Measurements from ENCODE around the gene MAPK12. TPM values are rescaled to one million over a fixed set of nuclear protein-coding genes. Genes with fewer than 3 reads are reported as not detected.
A peak's percentile ranks its signal among the peaks of the same experiment; 100 is the strongest.

The MAPK12 gene
- total RNA-seq, 2 experiments from 2014 or later: 1.2 to 1.3 TPM

DNA sequence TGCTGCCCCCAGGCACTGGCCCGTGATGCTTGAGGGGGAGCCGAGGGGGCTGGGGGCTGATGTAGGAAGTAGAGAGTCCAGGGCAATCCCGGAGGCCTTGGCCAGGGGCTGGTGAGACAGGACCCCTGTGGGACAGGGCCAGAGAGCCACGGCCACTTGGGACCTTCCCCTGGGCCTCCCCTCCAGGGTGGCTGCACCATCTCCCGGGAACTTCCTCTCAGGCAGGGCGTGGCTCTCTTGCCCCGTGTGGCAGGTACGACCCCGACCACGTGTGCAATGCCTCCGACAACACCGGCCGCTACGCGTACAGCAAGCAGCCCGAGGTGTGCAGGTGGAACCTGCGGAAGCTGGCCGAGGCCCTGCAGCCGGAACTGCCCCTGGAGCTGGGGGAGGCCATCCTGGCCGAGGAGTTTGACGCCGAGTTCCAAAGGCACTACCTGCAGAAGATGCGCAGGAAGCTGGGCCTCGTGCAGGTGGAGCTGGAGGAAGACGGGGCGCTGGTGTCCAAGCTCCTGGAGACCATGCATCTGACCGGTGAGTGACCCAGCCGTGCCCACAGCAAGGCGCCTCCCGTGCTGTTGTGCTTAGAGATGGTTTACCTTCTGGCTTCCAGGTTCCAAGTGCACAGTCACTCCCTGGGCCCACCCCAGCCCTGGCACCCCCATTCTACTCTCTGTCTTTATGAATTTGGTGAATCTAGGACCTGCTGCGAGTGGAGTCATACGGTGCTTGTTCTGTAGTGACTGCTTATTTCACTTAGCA is 50.9 kb downstream of the MAPK12 start:
- Histone ChIP-seq H3K4me1 (ENCODE audit: insufficient read depth, low read length) (peaks cover 20% of the 10 kb centered on the region), H3K27me3 (ENCODE audit: control insufficient read depth in 1 of 2, insufficient read depth in 2 of 2, low read length in 2 of 2) (no peaks in the 10 kb centered on the region), H3K4me3 (ENCODE audit: low read length) (no peak overlapping the region), H3K9me3 (ENCODE audit: control insufficient read depth in 1 of 2, insufficient read depth in 1 of 2, low read length in 2 of 2) (no peaks in the 10 kb centered on the region), H3K27ac (ENCODE audit: low read depth in 1 of 2, low read length in 2 of 2) (no peak overlapping the region), H3K36me3 (ENCODE audit: insufficient read depth, low read length) (peaks cover 69% of the 10 kb centered on the region)
- no peaks in the 10 kb centered on the region for H3K9me3 Mint-ChIP-seq
- H3K27me3 Mint-ChIP-seq: no peaks in the 10 kb centered on the region
- H3K4me3 Mint-ChIP-seq: no peak overlapping the region
- H3K36me3 Mint-ChIP-seq (ENCODE audit: low read depth): peaks cover 56% of the 10 kb centered on the region
- peak in 1 of 14 experiments; percentile 39 for DNase-seq
- H3K4me1 Mint-ChIP-seq (ENCODE audit: low read depth): peaks cover 21% of the 10 kb centered on the region
- no peak overlapping the region for H3K27ac Mint-ChIP-seq
- ChIA-PET CTCF (interaction anchor here (1.4 kb wide), 1 partner anchor 62 kb away, joined by 6 read pairs; no protein-coding TSS in a partner anchor), POLR2A (interaction anchor here (1.2 kb wide), 1 partner anchor 34 kb away, joined by 5 read pairs; the partner anchor contains the start of gene TUBGCP6)
- TF ChIP-seq, protein P1, sequence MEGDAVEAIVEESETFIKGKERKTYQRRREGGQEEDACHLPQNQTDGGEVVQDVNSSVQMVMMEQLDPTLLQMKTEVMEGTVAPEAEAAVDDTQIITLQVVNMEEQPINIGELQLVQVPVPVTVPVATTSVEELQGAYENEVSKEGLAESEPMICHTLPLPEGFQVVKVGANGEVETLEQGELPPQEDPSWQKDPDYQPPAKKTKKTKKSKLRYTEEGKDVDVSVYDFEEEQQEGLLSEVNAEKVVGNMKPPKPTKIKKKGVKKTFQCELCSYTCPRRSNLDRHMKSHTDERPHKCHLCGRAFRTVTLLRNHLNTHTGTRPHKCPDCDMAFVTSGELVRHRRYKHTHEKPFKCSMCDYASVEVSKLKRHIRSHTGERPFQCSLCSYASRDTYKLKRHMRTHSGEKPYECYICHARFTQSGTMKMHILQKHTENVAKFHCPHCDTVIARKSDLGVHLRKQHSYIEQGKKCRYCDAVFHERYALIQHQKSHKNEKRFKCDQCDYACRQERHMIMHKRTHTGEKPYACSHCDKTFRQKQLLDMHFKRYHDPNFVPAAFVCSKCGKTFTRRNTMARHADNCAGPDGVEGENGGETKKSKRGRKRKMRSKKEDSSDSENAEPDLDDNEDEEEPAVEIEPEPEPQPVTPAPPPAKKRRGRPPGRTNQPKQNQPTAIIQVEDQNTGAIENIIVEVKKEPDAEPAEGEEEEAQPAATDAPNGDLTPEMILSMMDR (IDR thresholded peaks at IDR 0.05): no peak
- intact Hi-C loops (cut with DNase I, micrococcal nuclease): no loop called here
- ATAC-seq (ENCODE audit: poor library complexity): no peak

DNA sequence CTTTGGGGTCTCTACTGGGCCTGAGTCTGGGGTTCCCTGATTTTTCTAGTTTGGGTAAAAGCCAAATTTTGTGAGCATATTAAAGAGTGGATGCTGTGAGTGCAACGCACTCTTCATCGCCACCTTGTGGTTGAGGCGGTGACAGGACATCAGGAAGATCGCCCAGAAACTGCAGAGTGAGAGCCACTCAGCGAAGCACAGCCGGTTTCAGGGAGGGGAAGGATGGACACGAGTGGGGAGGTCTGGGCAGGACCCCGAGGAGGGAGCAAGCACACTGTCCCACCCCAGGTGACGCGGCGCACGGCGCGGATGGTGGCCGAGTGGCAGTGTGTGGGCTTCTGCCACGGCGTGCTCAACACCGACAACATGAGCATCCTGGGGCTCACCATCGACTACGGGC is 51.6 kb downstream of the MAPK12 start:
- H3K9me3 ChIP-seq (ENCODE audit: control insufficient read depth in 1 of 2, insufficient read depth in 1 of 2, low read length in 2 of 2): no peaks in the 10 kb centered on the region
- ChIA-PET POLR2A (no interaction called here), CTCF (no interaction called here)
- ATAC-seq (ENCODE audit: poor library complexity): peak; percentile 82
- Mint-ChIP-seq H3K4me3 (peak overlapping the region; percentile 11), H3K4me1 (ENCODE audit: low read depth) (peaks cover 26% of the 10 kb centered on the region), H3K27me3 (no peaks in the 10 kb centered on the region), H3K36me3 (ENCODE audit: low read depth) (peaks cover 57% of the 10 kb centered on the region), H3K27ac (peak overlapping the region; percentile 78), H3K9me3 (no peaks in the 10 kb centered on the region)
- peaks cover 20% of the 10 kb centered on the region for H3K4me1 ChIP-seq (ENCODE audit: insufficient read depth, low read length)
- TF ChIP-seq, protein P1 (IDR thresholded peaks at IDR 0.05): peak; percentile 70
- H3K27ac ChIP-seq (ENCODE audit: low read depth in 1 of 2, low read length in 2 of 2): no peak overlapping the region
- H3K36me3 ChIP-seq (ENCODE audit: insufficient read depth, low read length): peaks cover 64% of the 10 kb centered on the region
- no peak overlapping the region for H3K4me3 ChIP-seq (ENCODE audit: low read length)
- no peaks in the 10 kb centered on the region for H3K27me3 ChIP-seq (ENCODE audit: control insufficient read depth in 1 of 2, insufficient read depth in 2 of 2, low read length in 2 of 2)
- intact Hi-C loops (cut with DNase I, micrococcal nuclease): loop anchor here (1.0 to 10.0 kb wide), 6 partner anchors 19 to 375 kb away; partner anchors contain the start of gene PANX2 (in 1 of the 2)
- DNase-seq: peak; percentile 59 to 88 (median 68)

DNA sequence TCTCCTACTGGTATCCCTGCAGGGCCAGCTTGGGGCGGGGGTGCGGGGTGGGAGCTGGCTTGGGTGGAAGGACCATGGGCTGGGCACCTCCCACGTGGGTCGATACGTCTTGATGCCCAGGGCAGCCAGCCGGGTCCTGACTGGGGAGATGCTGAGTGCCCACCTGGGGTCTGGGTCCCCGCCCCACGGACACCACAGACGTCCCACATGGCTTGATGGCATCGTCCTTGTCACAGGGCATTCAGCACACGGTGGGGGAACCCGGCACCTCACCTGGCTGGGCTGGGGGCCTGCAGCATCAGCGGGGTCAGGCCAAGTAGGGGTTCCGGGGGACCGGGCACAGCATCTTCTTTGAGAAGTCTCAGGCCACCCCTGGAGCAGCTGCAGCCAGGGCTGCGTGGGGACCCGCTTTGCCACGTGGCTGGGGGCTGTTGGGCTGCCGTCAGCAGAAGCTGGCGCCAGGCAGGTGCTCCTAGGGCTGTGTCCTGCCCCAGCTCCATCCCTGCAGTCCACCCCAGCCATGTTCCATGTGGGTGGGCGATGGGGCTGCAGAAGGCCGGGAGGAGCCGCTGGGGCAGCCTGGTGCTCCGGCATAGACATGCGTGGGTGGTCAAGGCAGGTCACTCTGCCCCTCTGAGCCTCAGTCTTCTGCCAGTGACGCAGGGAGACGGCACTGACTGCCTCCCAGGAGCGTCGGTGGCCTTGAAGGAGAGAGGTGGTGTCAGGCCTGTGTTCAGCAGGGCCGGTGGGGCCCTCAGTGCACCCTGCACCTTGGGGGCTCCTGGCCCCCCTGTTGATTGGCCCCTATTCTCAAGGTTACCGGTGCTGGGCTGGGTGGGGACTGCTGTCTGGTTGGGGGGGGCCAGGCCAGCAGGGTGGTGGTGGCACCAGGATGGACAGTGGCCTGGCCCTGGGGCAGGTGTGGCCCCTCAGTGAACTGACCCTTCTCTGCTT is 52.3 kb downstream of the MAPK12 start:
- Histone ChIP-seq H3K36me3 (ENCODE audit: insufficient read depth, low read length) (peaks cover 63% of the 10 kb centered on the region), H3K4me3 (ENCODE audit: low read length) (no peak overlapping the region), H3K9me3 (ENCODE audit: control insufficient read depth in 1 of 2, insufficient read depth in 1 of 2, low read length in 2 of 2) (no peaks in the 10 kb centered on the region), H3K27me3 (ENCODE audit: control insufficient read depth in 1 of 2, insufficient read depth in 2 of 2, low read length in 2 of 2) (no peaks in the 10 kb centered on the region), H3K4me1 (ENCODE audit: insufficient read depth, low read length) (peaks cover 20% of the 10 kb centered on the region), H3K27ac (ENCODE audit: low read depth in 1 of 2, low read length in 2 of 2) (no peak overlapping the region)
- ChIA-PET POLR2A (interaction anchor here (0.8 to 1.0 kb wide), 2 partner anchors 19 to 35 kb away, joined by 3 to 4 read pairs; no protein-coding TSS in a partner anchor), CTCF (no interaction called here)
- no peaks in the 10 kb centered on the region for H3K27me3 Mint-ChIP-seq
- TF ChIP-seq, protein P1 (IDR thresholded peaks at IDR 0.05): no peak
- H3K9me3 Mint-ChIP-seq: no peaks in the 10 kb centered on the region
- peaks cover 30% of the 10 kb centered on the region for H3K4me1 Mint-ChIP-seq (ENCODE audit: low read depth)
- ATAC-seq (ENCODE audit: poor library complexity) (peak; percentile 28), DNase-seq (no peak)
- H3K27ac Mint-ChIP-seq: peak overlapping the region; percentile 78
- peak overlapping the region; percentile 11 for H3K4me3 Mint-ChIP-seq
- H3K36me3 Mint-ChIP-seq (ENCODE audit: low read depth): peaks cover 56% of the 10 kb centered on the region
- intact Hi-C loops (cut with DNase I, micrococcal nuclease): loop anchor here (1.0 to 10.0 kb wide), 6 partner anchors 18 to 374 kb away; partner anchors contain the start of gene PANX2 (in 1 of the 2)
